Muscle layer of duodenum (tissue), 2 donors: ENCODE results near the gene NCOA4.

Experiments used
- H3K27ac ChIP-seq: one replicate; pipeline ENCODE4 v1.7.0; 2013; ENCODE audit warnings: mild to moderate bottlenecking, low read length
- H3K27me3 ChIP-seq: one replicate; pipeline ENCODE4 v1.7.0; 2013; ENCODE audit warnings: low read depth, mild to moderate bottlenecking, control low read depth, low read length
- H3K36me3 ChIP-seq, 2 donors: one replicate each; pipeline ENCODE4 v1.7.0; 2013; ENCODE audit warnings: low read length in 2 of 2, control low read depth in 1 of 2, mild to moderate bottlenecking in 1 of 2; ENCODE audit not compliant: insufficient read depth in 2 of 2, control insufficient read depth in 1 of 2
- H3K4me1 ChIP-seq, 2 donors: one replicate each; pipeline ENCODE4 v1.7.0; 2013; ENCODE audit warnings: low read length in 2 of 2, mild to moderate bottlenecking in 2 of 2, control low read depth in 1 of 2, moderate library complexity in 1 of 2; ENCODE audit not compliant: insufficient read depth in 2 of 2, control insufficient read depth in 1 of 2
- H3K4me3 ChIP-seq, 2 donors: one replicate each; pipeline ENCODE4 v1.7.0; 2013; ENCODE audit warnings: low read length in 2 of 2, low read depth in 1 of 2, mild to moderate bottlenecking in 1 of 2
- H3K9me3 ChIP-seq, 2 donors: one replicate each; pipeline ENCODE4 v1.7.0; 2013; ENCODE audit warnings: low read length in 2 of 2, control low read depth in 1 of 2, mild to moderate bottlenecking in 1 of 2; ENCODE audit not compliant: control insufficient read depth in 1 of 2
- donor health status: healthy.

NCOA4 gene

GRCh38 chr10:46030091-46030937, at the start of gene NCOA4:
NCOA4 (minus strand) TSS chr10:46030623; CDS start chr10:46016680, 13,943 bp downstream.
- peaks cover 32 to 42% of the 10 kb centered on the region in 2 donors for H3K4me1 ChIP-seq
- H3K4me3 ChIP-seq = peak within 1 kb of the TSS; percentile 70 to 87
- H3K27me3 ChIP-seq = no peaks in the 10 kb centered on the region

DNA sequence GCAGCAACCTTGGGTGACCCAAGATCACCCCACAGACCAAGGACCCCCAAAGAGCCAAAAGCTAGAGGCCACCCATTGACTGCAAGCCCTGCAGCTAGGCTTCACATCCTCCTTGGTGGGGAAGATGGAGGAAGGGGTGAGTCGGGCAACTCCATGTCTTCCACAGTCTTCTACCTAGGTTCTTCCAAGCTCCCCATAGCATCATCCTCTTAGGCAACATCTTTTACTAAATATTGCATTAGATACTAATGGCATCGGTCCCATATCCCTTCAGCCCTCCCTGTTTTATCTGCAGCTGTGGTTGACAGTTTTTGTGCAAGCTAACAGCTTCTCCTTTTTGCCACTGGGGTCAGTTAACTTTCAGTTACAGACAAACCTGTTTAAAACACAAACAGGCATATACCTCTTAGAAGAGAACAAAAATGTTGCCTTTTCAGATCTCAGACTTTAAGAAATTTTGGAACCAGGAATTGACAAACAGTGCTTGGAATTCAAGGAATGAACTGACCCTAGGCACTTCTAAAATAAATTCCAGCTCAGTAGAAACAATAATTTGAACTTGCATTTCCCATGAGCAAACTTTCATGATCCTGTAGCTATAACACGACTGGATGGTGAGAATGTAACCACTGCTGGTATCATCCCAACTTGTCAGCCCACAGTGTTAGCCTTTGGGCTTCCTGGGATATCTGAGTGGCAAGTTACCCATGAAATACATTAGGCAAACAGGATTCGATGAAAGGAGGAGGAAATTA, 49.6 kb upstream of the NCOA4 start:
- H3K27ac ChIP-seq = no peak overlapping the region
- no peaks in the 10 kb centered on the region for H3K4me1 ChIP-seq
- H3K9me3 ChIP-seq = no peaks in the 10 kb centered on the region
- no peaks in the 10 kb centered on the region for H3K36me3 ChIP-seq
- no peak overlapping the region for H3K4me3 ChIP-seq
- H3K27me3 ChIP-seq = no peaks in the 10 kb centered on the region

More at GRCh38 chr10:46030091-46030937, at the start of gene NCOA4:
- Histone ChIP-seq H3K9me3 (no peaks in the 10 kb centered on the region), H3K27ac (peak within 1 kb of the TSS; percentile 93), H3K36me3 (no peaks in the 10 kb centered on the region)

DNA sequence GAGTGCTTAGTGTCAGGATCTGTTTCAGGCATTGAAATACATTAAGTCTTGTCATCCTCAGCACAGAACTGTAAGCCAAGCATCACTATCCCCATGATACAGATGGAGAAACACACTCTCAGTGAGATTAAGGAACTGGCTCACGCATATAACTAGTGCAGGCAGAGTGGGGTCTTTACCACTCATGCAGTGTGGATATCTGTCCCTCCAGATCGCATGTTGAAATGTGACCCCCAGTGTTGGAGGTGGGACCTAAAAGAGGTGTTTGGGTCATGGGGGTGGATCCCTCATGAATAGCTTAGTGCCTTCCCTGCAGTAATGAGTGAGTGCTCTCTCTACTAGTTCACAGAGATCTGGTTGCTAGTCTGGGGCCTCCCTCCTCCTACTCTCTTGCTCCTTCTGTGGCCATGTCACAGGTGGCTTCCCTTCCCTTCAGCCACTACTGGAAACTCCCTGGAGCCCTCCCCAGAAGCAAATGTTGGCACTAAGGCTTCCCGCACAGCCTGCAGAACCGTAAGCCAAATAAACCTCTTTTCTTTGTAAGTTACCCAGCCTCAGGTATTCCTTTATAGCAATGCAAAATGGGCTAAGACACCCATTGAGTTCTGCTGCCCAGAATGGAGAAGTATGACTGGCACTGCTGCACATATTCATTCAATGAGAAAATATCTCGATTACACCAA, 47.4 kb upstream of the NCOA4 start:
- Histone ChIP-seq H3K4me3 (no peak overlapping the region), H3K36me3 (no peaks in the 10 kb centered on the region), H3K9me3 (peaks cover 0 to 2% of the 10 kb centered on the region in 2 donors), H3K27me3 (no peaks in the 10 kb centered on the region), H3K27ac (no peak overlapping the region), H3K4me1 (no peaks in the 10 kb centered on the region)

DNA sequence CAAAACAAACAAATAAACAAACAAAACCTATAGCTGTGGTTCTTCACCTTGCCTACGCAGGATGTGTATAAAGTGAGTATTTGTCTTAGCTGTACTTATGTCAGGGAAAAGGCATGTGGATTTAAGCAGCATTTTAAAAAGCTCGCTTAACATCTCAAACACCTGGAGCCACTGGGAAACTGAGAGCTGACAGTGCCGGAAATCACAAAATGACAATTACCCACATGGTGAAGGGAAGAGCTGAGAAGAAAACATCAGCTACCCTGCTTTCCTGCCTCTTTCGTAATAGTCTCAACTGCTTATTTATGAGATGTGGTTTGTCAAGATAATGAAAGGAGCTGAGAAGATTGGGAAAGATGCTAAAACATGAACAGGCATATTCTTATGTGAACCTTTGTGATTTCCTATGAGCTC, 46.7 kb upstream of the NCOA4 start:
- Histone ChIP-seq H3K4me1 (no peaks in the 10 kb centered on the region), H3K27ac (no peak overlapping the region), H3K4me3 (no peak overlapping the region), H3K9me3 (peaks cover 0 to 2% of the 10 kb centered on the region in 2 donors), H3K36me3 (no peaks in the 10 kb centered on the region), H3K27me3 (no peaks in the 10 kb centered on the region)

GRCh38 chr10:46075869-46076268, 45.4 kb upstream of the NCOA4 start:
- Histone ChIP-seq H3K9me3 (peaks cover 0 to 2% of the 10 kb centered on the region in 2 donors), H3K27ac (no peak overlapping the region), H3K27me3 (no peaks in the 10 kb centered on the region), H3K36me3 (no peaks in the 10 kb centered on the region), H3K4me1 (no peaks in the 10 kb centered on the region), H3K4me3 (no peak overlapping the region)

DNA sequence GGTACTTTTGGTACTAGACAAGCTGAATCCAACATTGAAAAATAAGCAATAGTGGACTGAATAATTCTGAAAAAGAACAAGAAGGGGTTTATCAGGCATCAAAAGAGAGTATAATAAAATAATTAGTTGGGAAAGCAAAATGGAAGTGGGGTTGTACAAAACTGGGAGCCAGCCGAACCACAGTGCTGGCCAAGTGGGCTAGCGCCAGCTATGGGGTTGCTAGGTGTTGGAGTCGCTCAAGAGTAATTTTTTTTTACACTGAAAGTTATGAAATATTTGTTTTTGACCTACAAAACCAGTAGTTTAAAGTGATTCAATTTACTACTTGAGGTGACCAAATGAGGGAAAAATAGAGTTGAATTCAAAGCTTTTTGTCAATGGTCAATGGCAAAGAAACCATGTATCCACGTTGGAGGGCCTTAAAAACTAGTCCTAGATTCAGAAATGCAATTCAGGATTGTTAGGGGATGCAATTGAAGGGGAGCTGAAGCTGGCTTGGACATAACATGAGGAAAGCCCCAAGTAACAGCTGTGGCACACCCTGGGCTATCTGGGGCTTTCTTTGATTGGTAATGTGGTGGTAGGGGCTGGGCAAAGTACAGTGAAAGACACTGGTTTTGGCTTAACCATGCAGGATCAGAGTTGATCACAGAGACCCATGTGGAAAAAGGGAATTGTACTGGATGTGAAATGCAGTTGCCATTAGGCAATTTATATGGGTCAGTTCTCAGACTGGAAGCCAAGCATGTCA, 43.9 kb upstream of the NCOA4 start:
- no peaks in the 10 kb centered on the region for H3K36me3 ChIP-seq
- H3K27ac ChIP-seq = no peak overlapping the region
- no peaks in the 10 kb centered on the region for H3K27me3 ChIP-seq
- H3K4me1 ChIP-seq = no peaks in the 10 kb centered on the region
- H3K4me3 ChIP-seq = no peak overlapping the region
- peaks cover 0 to 2% of the 10 kb centered on the region in 2 donors for H3K9me3 ChIP-seq

GRCh38 chr10:46073564-46073963, 43.1 kb upstream of the NCOA4 start:
- Histone ChIP-seq H3K27ac (no peak overlapping the region), H3K27me3 (no peaks in the 10 kb centered on the region), H3K4me3 (no peak overlapping the region), H3K36me3 (no peaks in the 10 kb centered on the region), H3K9me3 (peaks cover 0 to 2% of the 10 kb centered on the region in 2 donors), H3K4me1 (no peaks in the 10 kb centered on the region)

GRCh38 chr10:46070749-46071148, 40.3 kb upstream of the NCOA4 start:
- no peaks in the 10 kb centered on the region for H3K27me3 ChIP-seq
- no peaks in the 10 kb centered on the region for H3K4me1 ChIP-seq
- H3K4me3 ChIP-seq = no peak overlapping the region
- H3K27ac ChIP-seq = no peak overlapping the region
- no peaks in the 10 kb centered on the region for H3K36me3 ChIP-seq
- H3K9me3 ChIP-seq = peaks cover 0 to 2% of the 10 kb centered on the region in 2 donors

GRCh38 chr10:46069771-46070463, 39.5 kb upstream of the NCOA4 start:
- no peak overlapping the region for H3K4me3 ChIP-seq
- peaks cover 0 to 2% of the 10 kb centered on the region in 2 donors for H3K9me3 ChIP-seq
- no peaks in the 10 kb centered on the region for H3K36me3 ChIP-seq
- H3K27me3 ChIP-seq = no peaks in the 10 kb centered on the region
- H3K4me1 ChIP-seq = no peaks in the 10 kb centered on the region
- no peak overlapping the region for H3K27ac ChIP-seq

DNA sequence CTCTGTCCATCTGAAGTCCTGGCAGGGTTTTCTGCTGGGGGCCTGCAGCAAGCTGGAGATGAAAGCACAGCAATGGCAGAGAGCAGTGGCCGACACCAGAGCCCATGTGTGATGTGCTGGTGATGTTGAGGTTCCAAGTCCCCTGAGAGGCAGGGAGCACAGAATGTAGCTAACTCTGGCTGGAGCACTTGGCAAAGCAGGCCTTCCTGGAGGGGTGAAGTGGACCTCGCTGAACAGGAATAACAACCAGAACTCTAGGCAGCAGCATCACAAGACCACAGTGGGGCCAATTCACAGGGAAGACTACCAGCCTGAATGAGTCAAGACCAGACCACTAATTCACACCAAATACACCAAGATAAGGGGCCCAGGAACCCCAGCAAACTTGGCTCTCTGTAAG, 38.5 kb upstream of the NCOA4 start:
- Histone ChIP-seq H3K4me3 (no peak overlapping the region), H3K36me3 (no peaks in the 10 kb centered on the region), H3K27me3 (no peaks in the 10 kb centered on the region), H3K9me3 (peaks cover 0 to 2% of the 10 kb centered on the region in 2 donors), H3K27ac (no peak overlapping the region), H3K4me1 (no peaks in the 10 kb centered on the region)
